Choroid plexus epithelial cell (primary cell): ENCODE measurements around the gene EID3.

Source experiments
- DNase-seq: peaks from one replicate; pipeline ENCODE4 v3.0.0-alpha.2; 2010; ENCODE audit warnings: low read depth
- H3K4me3 ChIP-seq: 2 replicates; pipeline ENCODE4 v1.5.1; 2011; ENCODE audit warnings: low read depth, mild to moderate bottlenecking, control low read depth, low read length, moderate library complexity
- TF ChIP-seq, protein P1 (sequence below): conservative IDR thresholded peaks from 2 replicates; pipeline ENCODE4 v1.5.1; 2011; ENCODE audit warnings: low read depth, mild to moderate bottlenecking, control low read depth, inconsistent platforms, low read length, moderate library complexity

EID3 gene

DNA sequence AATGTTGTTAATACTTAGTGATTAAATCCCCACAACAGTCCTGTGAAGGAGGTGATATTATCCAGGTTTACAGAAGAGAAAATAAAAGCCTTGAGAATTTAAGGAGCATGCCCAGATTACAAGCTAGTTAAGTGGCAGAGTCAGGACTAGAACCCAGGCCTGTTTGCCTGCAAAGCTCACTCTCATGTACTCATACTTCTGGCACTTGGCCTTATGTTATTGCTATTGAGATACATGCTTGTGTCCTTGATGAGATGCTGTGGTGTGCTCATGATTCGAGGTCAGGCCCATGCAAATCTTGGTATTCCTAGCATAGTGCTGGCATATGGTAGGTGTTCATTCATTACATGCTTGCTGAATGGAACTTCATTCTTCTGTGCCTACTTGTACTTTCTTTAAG lies 7.6 kb upstream of the EID3 start:
- DNase-seq: no peak
- TF ChIP-seq, protein P1, sequence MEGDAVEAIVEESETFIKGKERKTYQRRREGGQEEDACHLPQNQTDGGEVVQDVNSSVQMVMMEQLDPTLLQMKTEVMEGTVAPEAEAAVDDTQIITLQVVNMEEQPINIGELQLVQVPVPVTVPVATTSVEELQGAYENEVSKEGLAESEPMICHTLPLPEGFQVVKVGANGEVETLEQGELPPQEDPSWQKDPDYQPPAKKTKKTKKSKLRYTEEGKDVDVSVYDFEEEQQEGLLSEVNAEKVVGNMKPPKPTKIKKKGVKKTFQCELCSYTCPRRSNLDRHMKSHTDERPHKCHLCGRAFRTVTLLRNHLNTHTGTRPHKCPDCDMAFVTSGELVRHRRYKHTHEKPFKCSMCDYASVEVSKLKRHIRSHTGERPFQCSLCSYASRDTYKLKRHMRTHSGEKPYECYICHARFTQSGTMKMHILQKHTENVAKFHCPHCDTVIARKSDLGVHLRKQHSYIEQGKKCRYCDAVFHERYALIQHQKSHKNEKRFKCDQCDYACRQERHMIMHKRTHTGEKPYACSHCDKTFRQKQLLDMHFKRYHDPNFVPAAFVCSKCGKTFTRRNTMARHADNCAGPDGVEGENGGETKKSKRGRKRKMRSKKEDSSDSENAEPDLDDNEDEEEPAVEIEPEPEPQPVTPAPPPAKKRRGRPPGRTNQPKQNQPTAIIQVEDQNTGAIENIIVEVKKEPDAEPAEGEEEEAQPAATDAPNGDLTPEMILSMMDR: no peak
- no peak overlapping the region for H3K4me3 ChIP-seq

GRCh38 chr12:104296718-104297117 lies 6.8 kb upstream of the EID3 start:
- no peak overlapping the region for H3K4me3 ChIP-seq
- TF ChIP-seq, protein P1: no peak
- no peak for DNase-seq

GRCh38 chr12:104297477-104298113 lies 5.9 kb upstream of the EID3 start:
- H3K4me3 ChIP-seq: no peak overlapping the region
- TF ChIP-seq, protein P1: no peak
- DNase-seq: no peak

DNA sequence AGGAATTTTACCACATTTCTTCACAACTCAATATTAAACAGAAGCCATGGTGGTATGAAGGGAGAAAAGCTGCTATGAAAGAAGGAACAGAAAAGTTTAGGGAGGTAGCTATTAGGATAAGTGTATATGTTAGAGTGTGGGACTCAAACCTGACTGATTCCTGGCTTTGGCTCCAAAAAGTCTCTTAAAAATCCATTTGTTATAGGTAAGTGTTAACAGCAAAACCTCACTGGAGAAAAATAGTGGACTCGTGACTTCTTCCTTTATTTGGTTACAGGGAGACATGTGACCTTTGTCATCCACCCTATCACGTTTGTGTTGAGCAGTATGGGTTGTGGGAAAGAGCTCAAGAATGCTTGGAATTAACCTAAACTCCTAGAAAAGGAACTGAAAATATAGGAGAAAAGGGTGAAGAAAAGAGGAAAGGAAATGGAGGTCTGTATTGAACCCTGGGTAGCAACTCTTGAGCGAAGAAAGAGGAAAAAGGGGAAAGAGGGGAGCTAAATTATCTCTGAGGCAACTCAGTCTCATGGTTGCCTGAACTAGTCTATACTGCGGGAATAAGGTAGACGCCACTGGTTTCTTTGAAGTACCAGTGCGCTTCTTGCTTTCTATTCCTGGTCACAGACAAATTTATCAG lies 3.6 kb upstream of the EID3 start:
- peak; percentile 64 for DNase-seq
- no peak overlapping the region for H3K4me3 ChIP-seq
- TF ChIP-seq, protein P1: no peak

DNA sequence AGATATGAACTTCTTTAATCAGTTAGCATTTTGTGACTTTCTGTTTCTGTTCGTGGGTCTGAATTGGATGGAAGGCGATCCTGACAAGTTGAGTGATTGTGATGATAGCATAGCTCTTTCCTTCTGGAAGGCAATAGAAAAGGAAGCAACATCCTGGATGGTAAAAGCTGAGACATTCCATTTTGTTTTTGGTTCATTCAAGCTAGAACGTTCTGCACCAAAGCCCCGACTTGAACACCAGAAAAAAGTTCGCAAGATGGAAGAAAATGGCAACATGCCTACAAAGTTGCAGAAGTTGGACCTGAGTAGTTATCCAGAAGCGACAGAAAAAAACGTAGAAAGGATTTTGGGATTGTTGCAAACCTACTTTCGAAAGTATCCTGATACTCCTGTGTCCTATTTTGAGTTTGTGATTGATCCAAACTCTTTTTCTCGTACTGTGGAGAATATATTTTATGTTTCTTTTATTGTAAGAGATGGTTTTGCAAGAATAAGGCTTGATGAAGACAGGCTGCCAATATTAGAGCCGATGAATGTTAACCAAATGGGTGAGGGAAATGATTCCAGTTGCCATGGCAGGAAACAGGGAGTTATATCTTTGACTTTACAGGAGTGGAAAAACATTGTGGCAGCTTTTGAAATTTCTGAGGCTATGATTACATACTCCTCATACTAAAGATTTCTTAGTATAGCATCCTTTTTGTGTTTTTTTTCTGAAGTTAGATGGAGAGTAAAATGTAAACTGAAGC lies 896 bp downstream of the EID3 start:
- DNase-seq: no peak
- TF ChIP-seq, protein P1: no peak
- peak overlapping the region; percentile 53 for H3K4me3 ChIP-seq

GRCh38 chr12:104305349-104305748 lies 1.8 kb downstream of the EID3 start:
- H3K4me3 ChIP-seq: no peak overlapping the region
- TF ChIP-seq, protein P1: no peak
- no peak for DNase-seq
